CD4-positive, alpha-beta T cell treated with Interleukin-17A for 1 hour (primary cell): Measurements from ENCODE around the gene TBC1D22A.
"Not testable (repeated sequence)": the region's sequence is repeated elsewhere in the genome, so short reads cannot be mapped to it uniquely, and the experiment has no call there.

Experiments
- DNase-seq: peaks from one replicate; pipeline ENCODE4 v3.0.0-alpha.2; 2020

The TBC1D22A gene

DNA sequence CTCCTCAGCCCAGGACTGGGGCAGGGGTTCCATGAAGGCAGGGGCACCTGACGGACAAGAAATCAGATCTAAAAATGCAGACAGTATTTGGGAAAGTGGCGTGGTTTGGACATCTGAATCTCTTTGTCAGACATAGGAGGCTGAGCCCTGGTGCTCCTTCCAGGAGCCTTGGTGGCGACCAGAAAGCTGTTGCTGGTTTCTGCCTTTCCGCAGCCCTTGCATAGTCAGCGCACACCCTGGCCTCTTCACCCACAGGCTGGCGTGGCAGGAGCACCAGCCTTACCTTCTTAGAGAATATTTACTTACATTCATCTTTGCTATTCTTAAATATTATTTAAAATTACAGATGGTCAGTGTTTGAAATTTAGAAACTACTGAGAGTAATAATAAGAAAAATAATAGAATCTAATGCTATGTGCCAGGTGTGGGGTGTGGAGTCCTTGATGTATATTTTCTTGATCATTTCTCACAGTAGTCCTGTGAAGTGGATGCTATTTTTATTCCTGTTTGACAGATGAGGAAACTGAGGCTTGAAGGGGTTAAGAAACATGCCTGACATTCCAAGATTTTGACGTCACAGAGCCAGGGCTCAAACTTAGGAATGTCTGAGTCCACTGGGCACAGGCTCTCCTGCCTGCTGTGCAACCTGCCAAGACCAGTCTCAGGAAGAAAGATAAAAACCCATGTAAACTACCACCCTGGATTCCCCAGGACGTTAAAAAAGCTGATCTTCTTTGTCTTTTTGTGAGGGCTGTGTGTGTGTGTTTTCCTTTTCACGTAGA, 51.6 kb downstream of the TBC1D22A start:
- no peak for DNase-seq

DNA sequence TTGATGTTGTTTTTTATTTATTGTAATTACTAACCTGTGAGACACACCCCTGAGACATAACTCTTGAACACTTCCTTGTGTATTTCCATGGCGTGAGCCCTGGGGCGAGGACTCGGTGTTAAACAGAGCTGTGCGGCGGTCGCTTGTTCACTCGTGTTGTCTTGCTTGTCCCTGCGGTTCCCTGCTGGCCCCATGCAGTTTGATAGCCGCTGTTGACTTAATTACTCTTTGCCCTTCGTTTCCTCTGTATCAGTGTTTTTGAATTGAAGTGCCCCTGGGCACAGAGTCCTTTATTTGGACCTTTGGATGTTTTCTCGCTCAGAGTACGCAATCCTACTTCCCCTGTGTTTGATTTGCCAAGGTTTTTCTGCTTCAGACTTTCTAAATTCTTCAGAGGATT, 52.7 kb downstream of the TBC1D22A start:
- no peak for DNase-seq

DNA sequence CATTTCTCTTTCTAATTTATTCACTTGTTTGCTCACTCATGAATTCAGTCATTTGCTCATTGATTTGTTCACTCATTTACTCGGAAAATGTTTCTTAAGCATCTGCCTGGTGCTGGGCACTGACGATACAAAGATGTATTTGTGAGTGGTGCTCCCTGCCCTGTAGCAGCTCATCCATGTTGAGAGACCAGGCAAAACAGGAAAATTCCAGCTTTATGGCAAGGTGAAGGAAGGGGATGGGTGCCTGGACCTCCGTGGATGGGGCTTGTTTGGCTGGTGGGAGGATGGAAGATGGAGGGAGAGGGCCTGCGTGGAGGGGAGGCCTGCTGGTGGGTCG, 53.1 kb downstream of the TBC1D22A start:
- no peak for DNase-seq

DNA sequence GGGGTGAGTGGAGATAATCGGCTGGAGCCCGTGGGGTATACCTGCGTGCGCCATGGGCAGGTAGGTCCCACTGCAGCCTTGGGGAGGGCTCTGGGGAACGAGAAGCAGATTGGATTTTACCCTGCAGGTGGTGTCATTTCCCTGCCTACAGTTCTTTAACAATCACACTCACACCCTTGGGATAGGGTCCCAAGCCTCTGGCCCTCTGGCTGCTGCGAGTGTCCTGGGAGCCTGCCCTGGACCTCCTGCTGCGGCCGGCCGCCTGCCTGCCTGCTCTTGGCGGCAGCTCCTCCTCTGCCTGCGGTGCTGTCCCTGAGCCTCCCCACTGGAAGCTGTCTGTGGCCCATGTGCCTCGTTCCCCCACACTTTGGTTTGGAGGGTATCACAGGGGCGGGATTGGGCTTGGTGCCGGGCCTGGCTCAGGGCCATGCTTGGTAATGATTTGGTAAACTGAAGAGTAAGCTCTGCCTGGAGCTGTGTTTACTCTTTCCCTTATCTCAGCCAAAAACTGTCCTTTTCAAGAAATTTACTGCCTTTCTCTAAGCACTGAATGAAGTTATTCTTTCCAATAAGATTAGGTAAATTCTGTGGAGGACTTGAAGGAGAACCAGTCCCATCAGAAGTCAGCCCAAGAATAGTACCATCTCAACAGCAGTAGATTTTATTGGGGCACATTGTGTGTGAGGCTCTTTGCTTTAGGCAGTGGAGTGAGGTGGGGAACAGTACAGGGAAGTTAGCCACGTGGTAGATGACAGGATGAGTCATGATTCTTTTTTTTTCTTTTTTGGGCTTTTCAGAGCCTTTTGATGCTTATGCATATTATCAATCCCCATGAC, 53.7 kb downstream of the TBC1D22A start:
- DNase-seq, result no peak

DNA sequence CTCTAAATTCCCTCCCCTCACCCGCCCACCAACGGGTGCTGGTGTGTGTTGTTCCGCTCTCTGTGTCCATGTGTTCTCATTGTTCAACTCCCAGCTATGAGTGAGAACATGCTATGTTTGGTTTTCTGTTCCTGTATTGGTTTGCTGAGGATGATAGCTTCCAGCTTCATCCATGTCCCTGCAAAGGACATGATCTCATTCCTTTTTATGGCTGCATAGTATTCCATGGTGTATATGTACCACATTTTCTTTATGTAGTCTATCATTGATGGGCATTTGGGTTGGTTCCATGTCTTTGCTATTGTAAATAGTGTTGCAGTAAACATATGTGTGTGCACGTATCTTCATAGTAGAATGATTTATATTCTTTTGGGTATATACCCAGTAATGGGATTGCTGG, 54.9 kb downstream of the TBC1D22A start:
- DNase-seq, result not testable (repeated sequence)

DNA sequence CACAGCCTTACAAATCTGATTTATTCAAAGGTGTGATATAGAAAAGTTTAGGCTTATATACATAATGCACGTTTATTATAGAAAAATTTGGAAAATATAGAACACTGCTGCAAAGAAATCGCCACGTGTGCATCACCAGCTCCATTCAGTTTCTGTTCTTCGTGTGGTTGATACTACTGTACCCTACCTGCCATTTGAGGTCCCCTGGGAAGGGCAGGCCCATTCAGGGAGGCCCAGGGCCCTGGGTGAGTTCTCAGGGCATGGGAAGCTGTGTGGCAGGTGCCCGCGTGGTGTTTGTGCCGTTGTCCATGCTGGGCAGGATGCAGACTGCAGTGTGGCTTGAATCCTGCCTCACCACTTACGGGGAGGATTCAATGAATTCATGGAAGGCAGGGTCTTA, 60.8 kb downstream of the TBC1D22A start:
- DNase-seq, result no peak

DNA sequence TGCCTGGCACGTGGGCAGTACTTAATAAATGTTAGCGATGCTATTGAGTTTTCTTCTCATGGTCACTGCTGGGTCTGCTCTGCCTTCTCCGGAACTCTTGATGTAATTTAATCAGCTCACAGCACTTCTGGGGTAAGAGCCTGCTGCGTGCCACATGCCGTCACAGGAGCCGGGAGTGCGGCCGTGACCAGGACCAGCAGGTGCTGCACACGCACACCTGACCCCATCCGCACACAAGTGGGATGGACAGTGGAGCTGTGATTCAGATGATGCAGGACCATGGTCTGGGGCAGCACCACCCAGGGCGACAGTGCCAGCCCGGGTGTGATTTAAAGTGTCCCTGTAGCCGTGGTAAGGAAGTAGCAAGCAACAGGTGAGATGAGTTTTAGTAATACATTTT, 61.2 kb downstream of the TBC1D22A start:
- DNase-seq, result no peak

DNA sequence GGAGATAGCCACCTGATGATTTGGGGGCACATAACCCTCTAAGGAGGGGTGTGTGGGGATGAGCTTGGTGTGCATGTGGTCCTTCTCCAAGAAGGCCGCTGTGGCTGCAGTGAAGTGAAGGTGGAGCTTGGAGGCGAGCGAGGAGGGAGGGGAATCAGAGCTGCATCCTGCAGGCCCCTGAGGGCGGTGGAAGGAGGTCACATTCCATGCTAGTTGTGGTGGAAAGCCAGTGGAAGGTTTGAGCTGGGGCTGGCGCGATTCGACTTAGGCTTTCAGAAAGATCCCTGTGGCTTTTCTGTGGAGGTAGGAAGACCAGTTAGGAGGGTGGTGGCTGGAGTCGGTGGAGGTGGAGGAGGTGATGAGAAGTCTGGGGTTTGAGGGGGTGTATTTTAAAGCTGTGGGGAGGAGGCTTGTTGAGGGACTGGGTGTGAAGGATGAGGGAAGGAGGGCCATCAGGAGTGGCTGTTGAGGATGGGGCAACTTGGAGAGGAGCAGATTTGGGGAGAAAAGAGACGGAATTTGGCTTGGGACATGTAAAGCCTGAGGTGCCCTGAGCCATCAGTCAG, 62.0 kb downstream of the TBC1D22A start:
- DNase-seq, result no peak

DNA sequence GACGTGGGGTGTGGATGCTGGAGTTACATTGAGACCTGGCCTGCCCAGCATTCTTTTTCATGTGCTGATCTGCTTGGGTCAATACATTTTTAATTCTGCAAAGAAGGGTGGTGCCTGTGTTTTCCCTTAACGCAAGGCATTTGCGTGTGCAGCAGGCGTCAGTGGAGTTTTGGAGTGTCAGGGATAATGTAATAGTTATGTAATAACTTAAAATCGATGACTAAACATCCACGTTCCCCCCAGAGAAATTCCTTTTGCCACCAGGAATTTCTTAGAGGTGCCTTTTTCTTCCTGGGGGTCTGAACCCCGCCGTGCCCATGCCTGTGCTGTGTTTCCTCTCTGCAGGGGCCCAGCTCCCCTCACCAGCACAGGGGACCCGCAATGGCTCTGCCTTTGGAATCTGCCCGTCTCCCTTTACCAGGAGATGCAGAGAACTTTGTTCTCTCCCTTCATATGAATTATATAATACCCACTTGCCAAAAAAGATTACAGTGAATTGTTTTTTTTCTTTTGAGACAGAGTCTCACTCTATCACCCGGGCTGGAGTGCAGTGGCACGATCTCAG, 62.6 kb downstream of the TBC1D22A start:
- no peak for DNase-seq

DNA sequence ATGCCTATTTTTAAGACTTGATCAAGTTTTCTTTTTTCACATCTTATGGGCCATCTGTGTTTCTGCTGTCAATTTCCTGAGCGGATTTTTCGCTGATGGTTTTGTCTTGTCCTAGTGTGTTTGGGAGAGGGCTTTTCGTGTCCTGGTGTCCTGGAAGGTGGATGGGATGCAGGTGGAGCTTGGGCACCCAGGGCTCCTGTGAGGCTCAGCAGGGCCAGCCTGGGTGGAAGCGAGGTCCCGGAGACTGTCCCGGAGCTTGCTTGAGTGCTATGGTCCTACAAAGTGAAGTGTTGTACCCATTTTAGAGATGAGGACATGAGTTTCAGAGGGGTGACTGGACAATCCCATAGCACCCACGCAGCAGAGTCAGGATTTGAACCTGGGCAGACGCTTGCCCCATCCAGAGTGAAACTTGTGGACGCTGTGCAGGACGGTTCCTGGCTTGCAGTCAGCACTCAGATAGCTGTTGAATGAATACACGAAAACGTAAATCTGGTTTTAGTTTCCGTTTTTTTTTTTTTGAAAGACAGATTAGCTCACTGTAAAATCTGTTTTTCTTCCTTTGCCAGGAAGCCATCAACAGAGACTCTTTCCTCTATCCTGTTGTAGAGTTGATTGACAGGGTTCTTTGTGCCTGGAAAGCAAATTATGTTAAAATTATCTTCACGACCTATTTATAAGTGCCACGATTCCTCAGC, 64.1 kb downstream of the TBC1D22A start:
- DNase-seq, result no peak

DNA sequence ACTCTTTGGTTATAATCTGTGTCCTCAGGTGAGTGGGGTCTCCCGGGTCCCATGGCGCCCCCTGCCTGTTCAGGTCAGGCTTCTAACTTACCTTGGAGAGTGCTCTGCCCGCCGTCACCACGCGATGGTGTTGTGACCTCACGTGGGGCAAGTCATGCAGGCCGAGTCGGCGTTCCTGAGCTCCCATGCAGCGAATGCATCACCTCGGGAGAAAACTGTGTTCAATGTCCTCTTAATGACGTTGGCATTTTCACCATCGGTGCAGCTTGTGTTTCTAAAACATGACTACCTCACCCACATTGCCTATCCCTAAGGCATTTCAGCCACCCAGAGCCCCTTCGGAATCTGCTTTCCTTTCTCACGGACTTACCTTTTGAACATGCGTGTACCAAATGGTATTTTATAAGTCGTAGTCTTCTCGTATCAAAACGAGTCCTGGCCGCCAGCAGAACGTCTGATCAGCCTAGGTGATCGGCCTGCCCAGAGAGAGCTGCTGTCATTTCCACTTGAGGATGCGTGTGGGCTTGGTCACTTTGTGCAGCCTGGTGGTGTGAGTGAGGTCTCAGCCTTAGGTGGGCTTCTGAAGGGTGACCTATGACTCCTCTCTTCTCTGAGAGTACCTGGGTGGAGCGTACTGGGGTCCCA, 64.8 kb downstream of the TBC1D22A start:
- DNase-seq, result no peak

DNA sequence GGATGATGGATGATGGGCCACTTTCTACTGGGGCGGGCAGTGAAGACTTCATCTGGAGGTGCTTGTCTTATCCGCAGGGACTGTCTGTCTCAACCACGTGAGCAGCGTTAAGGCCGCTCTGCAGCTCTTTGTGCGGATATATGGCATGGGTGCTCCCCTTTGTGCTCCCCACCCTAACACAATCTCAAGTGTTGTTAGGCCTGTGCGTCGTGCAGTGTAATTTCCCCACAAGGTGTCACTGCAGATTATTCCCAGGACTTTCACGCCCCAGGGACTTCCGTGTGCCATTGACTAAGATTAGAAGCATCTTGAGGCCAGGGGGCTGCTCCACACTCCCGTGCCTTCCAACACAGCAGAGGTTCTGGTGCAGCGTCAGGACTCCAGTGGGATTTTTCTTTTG, 65.3 kb downstream of the TBC1D22A start:
- no peak for DNase-seq

DNA sequence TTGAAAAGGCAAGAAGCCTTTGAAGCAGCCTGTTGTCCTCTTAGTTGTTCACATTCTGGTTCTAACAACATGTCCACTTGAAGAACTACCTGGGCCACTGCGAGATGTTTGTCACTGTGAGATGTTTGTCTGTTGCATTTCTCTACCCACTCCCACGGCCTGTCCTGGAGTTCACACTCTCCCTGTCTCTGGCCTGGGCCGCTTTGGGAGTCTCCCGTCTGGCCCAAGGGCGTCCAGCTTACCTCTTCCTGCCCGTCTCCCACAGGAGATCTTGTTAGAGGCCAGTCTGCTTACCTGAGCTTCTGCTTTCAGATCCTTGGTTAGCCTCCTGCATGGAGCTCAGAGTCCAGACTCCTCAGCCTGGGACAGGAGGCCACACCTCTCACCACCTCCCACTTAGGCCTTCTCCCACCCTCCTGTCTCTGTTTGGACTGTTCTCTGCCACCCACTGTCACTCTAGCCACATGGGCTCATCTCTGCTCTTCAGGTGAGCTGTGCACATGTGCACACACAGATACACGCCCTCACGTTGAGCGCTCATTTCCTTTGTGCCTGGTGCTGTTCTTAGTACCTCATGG, 66.0 kb downstream of the TBC1D22A start:
- no peak for DNase-seq

DNA sequence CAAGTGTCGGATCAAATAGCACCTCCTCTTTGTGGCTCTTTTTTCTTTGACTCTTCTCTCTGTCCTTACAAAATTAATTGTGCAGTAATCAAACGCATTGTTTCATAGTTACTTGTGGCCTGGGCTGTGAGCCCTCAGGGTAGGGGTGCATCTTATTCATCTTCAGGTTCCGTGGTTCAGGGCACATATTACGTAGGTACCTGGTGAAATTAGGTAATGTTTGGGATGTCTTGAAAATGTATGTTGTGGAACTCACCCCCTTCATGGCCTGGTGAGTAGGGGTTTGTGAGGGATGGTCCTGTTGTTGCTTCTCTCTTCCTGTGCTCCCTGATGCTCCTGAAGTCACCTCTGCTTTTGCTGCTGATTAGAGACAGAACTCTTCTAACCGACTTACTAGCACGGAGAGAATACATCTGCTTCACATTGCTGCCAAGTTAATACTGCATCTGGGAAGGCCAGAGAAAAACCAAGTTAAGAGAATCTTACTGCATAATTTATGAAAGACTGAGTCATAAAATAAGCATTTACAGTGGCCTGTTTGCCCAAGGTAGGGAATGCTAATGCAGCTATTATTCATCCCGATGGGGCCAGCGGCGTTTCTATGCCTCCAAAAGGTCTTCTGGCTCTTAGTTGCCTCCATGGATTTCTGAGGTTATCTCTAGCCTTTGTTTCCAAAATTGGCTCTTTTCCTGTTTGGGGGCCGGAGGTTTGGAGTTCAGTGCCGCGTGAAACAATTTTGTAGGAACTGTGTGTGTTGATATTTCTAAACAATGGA, 66.9 kb downstream of the TBC1D22A start:
- no peak for DNase-seq

DNA sequence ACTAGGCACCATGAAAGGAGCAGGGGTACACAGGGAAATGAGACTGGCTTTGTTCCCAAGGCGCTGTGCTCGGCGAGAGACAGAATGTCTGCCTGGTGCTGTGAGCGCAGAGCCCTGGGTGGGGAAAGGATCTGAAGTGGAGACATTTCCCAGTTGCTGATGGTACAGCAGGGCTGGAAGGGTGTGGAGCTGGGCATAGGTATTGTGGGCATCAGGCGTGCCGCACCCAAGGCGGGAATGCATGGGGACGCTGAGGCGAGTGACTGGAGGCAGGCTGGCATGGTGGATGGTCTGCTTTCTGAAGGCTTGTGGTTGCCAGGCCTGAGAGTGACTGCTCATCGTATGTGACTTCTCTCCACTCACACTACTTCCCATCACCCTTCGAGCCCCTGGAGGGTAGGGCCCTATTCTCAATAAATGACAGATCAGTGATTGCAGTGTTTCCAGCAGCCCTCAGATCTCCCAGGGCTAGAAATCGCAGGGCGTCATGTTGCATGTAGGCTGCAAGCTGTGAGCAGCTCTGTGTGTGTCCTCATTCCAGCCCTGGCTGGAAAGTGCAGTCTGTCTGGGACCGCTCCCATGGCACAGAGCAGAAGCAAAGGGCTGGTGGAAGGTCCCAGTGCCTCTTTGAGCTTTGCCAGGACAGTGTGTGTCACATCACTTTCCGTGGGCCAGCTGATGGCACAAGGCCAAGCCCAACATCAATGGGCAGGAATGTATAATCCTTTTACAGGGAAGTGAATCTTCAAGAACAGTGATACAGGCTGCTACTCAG, 67.7 kb downstream of the TBC1D22A start:
- DNase-seq, result no peak

DNA sequence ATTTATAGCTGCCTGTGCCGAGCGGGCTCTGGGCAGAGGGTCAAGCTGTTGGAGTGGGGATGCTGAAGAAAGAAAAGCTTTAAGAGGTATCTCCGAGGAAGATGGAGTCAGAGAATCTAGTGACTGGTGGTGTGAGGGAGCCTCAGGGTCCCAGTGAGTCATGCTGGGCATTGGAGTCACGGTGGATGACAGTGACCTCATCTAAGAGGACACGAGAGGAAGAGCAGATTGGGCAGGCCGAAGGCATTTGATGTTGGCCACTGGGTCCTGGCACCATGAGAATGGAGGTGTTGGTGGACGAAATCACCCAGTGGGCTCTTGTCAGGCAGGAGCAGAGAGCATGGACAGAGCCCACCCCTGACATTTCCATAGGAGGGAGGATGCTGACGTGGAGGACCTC, 68.4 kb downstream of the TBC1D22A start:
- DNase-seq, result no peak

DNA sequence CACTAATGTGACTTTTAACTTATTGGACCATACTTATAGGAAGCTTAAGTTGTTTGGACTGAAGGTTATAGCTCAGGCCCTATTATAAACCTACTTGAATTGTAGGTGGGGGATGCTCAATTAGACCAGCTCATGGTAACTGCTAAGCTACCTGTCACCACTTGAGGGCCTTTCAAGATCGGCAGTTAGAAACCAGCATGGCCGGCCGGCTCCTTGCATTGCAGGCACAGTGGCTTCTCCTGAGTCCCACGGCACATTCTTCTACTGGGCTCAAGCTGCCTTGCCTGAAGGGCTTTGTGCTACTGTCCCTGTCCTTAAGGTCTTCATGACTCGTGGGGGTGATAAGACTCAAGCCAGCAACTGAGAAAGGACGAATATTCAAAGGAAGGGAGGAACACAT, 70.8 kb downstream of the TBC1D22A start:
- no peak for DNase-seq

DNA sequence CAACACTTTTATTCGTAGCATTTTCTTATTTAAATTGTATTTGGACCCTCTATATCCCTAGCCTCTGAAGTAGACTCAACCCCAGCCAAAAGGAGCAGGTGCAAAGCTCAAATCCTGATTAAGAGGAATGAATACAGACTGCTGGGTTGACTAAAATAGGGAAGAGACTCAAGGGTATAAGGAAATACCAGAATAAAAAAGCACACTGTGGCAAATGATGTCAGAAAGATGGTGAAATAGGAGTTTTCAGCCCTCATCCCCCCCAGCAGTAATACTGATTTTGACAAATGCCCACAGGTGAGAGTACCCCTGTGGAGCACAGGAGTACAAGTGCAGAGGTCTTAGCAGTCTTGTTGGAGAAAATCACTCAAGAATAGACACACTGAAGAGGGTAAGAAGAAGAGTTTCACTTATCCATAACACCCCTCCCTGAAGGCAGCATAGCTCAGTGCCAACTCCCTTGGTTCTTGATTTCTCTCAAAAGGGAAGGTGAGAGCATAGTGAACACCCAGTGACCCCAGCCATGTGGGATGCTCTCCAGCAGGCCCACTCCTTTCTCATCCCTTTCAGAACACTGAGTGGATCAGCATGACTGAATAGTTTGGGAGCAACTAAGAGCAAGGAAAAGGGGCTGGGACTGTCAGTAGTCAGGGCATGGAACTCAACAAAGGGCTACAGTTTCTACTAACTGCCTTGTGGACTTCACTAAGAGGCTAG, 71.7 kb downstream of the TBC1D22A start:
- no peak for DNase-seq

DNA sequence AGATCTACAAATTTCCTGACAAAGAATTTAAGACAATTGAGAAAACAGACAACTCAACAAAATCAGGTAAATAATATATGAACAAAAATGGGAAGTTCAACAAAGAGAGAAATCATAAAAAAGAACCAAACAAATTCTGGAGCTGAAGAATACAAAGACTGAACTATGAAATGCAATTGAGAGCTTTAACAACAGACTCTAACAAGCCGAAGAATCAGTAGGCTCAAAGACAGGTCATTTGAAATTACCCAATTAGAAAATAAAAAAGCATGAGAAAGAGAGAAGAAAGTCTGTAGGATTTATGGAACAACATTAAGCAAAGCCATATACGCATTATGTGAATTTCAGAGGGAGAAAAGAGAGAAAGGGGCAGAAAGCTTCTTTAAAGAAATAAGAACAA, 72.8 kb downstream of the TBC1D22A start:
- DNase-seq, result no peak

DNA sequence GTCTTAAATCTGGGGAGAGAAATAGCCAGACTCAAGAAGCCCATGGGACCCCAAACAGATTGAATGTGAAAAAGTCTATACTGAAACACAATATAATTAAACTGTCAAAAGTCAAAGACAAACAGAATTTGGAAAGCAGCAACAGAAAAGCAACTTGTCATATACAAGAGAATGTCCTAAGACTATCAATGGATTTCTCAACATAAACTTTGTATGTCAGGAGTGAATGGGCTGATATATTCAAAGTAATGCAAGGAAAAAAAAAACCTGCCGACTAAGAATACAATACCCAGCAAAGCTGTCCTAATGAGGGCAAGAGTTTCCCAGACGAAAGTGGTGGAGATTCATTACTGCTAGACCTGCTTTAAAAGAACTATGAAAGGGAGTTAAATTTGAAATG, 73.2 kb downstream of the TBC1D22A start:
- no peak for DNase-seq
